ENCODE data around the gene KCNQ5. TPM values are rescaled to one million over a fixed set of nuclear protein-coding genes. Genes with fewer than 3 reads are reported as not detected.

KCNQ5 gene
- total and polyA plus RNA-seq, 2 of the 8 experiments (the other 6 are each of a cell fraction or from before 2014, with no cell fraction given) = 0.83 to 1.2 TPM

GRCh38 chr6:72824833-72825232 is 203.0 kb downstream of the KCNQ5 start:
- H3K4ac ChIP-seq (replicated peaks; ENCODE audit: insufficient read length, low read depth, low read length) = no peak overlapping the region
- no peak overlapping the region for H3K9ac ChIP-seq (replicated peaks in 1 of 4; ENCODE audit: extremely low read depth in 1 of 4, low read depth in 3 of 4, low read length in 3 of 4)
- no peak overlapping the region for H3K27ac ChIP-seq (ENCODE audit: low read depth, low read length)
- CTCF ChIA-PET (ENCODE audit: partially characterized antibody) = interaction anchor here (0.5 to 0.7 kb wide), 2 partner anchors 105 to 217 kb away, joined by 3 read pairs; no protein-coding TSS in a partner anchor
- no peaks in the 10 kb centered on the region for H3K79me1 ChIP-seq (ENCODE audit: low read depth, low read length)
- FAIRE-seq (no peak), DNase-seq (ENCODE audit: low read depth in 1 of 2, low spot score in 2 of 2) (no peak)
- no peak overlapping the region for H2AK5ac ChIP-seq (ENCODE audit: low read depth, low read length)
- H3K18ac ChIP-seq (ENCODE audit: extremely low read depth, low read length) = no peak overlapping the region
- H3K14ac ChIP-seq (ENCODE audit: insufficient read length) = no peak overlapping the region
- no peaks in the 10 kb centered on the region for H4K20me1 ChIP-seq (replicated peaks in 1 of 2; ENCODE audit: control insufficient read depth in 1 of 2, insufficient read depth in 2 of 2, low read length in 2 of 2)
- H2BK20ac ChIP-seq (ENCODE audit: low read length) = no peak overlapping the region
- no peak overlapping the region for H3K23ac ChIP-seq (ENCODE audit: insufficient read length)
- no peak overlapping the region for H2AFZ ChIP-seq (ENCODE audit: low read length)
- POLR2A ChIA-PET (ENCODE audit: partially characterized antibody) = no interaction called here
- no peaks in the 10 kb centered on the region; the same call in 1 of the 2 replicates for H3K23me2 ChIP-seq (ENCODE audit: low read depth, low read length)
- H4K5ac ChIP-seq (ENCODE audit: insufficient read length, low read depth, low read length) = no peak overlapping the region
- H4K91ac ChIP-seq (replicated peaks; ENCODE audit: insufficient read length, low read length) = no peak overlapping the region
- no peak for TF ChIP-seq TAF1 (IDR thresholded peaks at IDR 0.05; ENCODE audit: low read depth, low read length)
- TF ChIP-seq ATF3 (IDR thresholded peaks at IDR 0.05; ENCODE audit: insufficient read depth, low read depth, low read length) = no peak
- no peak for TF ChIP-seq SUZ12 (IDR thresholded peaks at IDR 0.05; ENCODE audit: low read length)
- no peak for TF ChIP-seq SP4 (IDR thresholded peaks at IDR 0.05; ENCODE audit: low read length)
- TF ChIP-seq KDM1A (IDR thresholded peaks at IDR 0.05; ENCODE audit: borderline replicate concordance, low read length) = no peak
- TF ChIP-seq ASH2L (IDR thresholded peaks at IDR 0.05; ENCODE audit: low read length) = no peak
- no peak overlapping the region for H2BK120ac ChIP-seq (replicated peaks; ENCODE audit: low read depth, low read length)
- no peak overlapping the region for H3K56ac ChIP-seq (replicated peaks; ENCODE audit: insufficient read length, low read depth, low read length)
- H3K36me3 ChIP-seq (ENCODE audit: control insufficient read depth in 2 of 4, insufficient read depth in 4 of 4, low read length in 3 of 4) = no peaks in the 10 kb centered on the region
- no peak overlapping the region for H2BK12ac ChIP-seq (ENCODE audit: low read depth, low read length)
- no peaks in the 10 kb centered on the region for H3K4me1 ChIP-seq (replicated peaks in 1 of 4; ENCODE audit: control insufficient read depth in 3 of 4, insufficient read depth in 4 of 4, low read length in 3 of 4)
- H3K79me2 ChIP-seq (ENCODE audit: control insufficient read depth in 1 of 2, insufficient read depth in 2 of 2, low read length in 2 of 2) = no peaks in the 10 kb centered on the region
- 81% methylated on average over 2 of the region's 2 CpGs; no CpG with 5 or more reads in 1 of the 2 experiments for WGBS, 2 experiments (ENCODE audit: extremely low coverage in 1 of 2, insufficient coverage in 1 of 2, insufficient read length in 1 of 2, insufficient replicate concordance in 2 of 2, low coverage in 1 of 2, low lambda C conversion rate in 2 of 2, missing lambda C conversion rate in 1 of 2)
- H2BK15ac ChIP-seq (ENCODE audit: low read length) = no peak overlapping the region
- H4K8ac ChIP-seq (ENCODE audit: extremely low read depth, insufficient read depth, low read length) = no peak overlapping the region
- H3K4me2 ChIP-seq (ENCODE audit: insufficient read depth in 1 of 2, low read depth in 2 of 2, low read length in 2 of 2) = no peak overlapping the region
- no peaks in the 10 kb centered on the region for H3K27me3 ChIP-seq (replicated peaks in 1 of 4; ENCODE audit: control insufficient read depth in 3 of 4, extremely low read depth in 1 of 4, insufficient read depth in 3 of 4, low read length in 3 of 4)
- H2BK5ac ChIP-seq (ENCODE audit: low read depth, low read length) = no peak overlapping the region
- H3K9me3 ChIP-seq (ENCODE audit: insufficient read depth in 2 of 2, low read depth in 1 of 2, low read length in 1 of 2) = no peaks in the 10 kb centered on the region; a peak in 1 of 4 replicates
- no peak overlapping the region for H3K4me3 ChIP-seq (ENCODE audit: extremely low read depth in 1 of 4, insufficient read depth in 2 of 4, low read depth in 3 of 4, low read length in 4 of 4)

Data from H1 (cell line).